HFFc6 (cell line): Measurements from ENCODE around the gene CDK11B. TPM values are rescaled to one million over a fixed set of nuclear protein-coding genes. Genes with fewer than 3 reads are reported as not detected.
"Not testable (repeated sequence)": the region's sequence is repeated elsewhere in the genome, so short reads cannot be mapped to it uniquely, and the experiment has no call there.

Experiments
- DNase-seq: peaks from one replicate; pipeline ENCODE4 v3.0.0-alpha.2; 2018
- H3K27ac Mint-ChIP-seq: 2 replicates; pipeline ENCODE4 v1.8.0; 2020; ENCODE audit warnings: mild to moderate bottlenecking, mixed read lengths
- H3K27me3 Mint-ChIP-seq: 2 replicates; pipeline ENCODE4 v1.8.0; 2021; ENCODE audit warnings: mild to moderate bottlenecking, moderate library complexity, mixed read lengths; ENCODE audit not compliant: insufficient read depth
- H3K36me3 Mint-ChIP-seq: 2 replicates; pipeline ENCODE4 v1.8.0; 2021; ENCODE audit warnings: low read depth, mixed read lengths
- H3K4me1 Mint-ChIP-seq: 2 replicates; pipeline ENCODE4 v1.8.0; 2020; ENCODE audit warnings: low read depth, mixed read lengths
- H3K4me3 Mint-ChIP-seq: 2 replicates; pipeline ENCODE4 v1.8.0; 2020; ENCODE audit warnings: mild to moderate bottlenecking, moderate library complexity, mixed read lengths
- H3K9me3 Mint-ChIP-seq: 2 replicates; pipeline ENCODE4 v1.8.0; 2020; ENCODE audit warnings: mild to moderate bottlenecking, mixed read lengths
- total RNA-seq, 6 experiments: library from RNA; stranded (reverse); fragmentation: NEBNext Ultra II Directional; extraction: Animal tissue kit (Norgen Biotek cat#: 25700); gene quantifications; 2 replicates in 1 of 6; 3 replicates in 5 of 6; pipeline ENCODE4 v1.2.3, GENCODE V29; 2021
- TF ChIP-seq, protein P1 (sequence below): fragments of 200-600 bp; sonication (generic); IDR thresholded peaks from 2 replicates; pipeline ENCODE4 v1.5.0; 2021; ENCODE audit warnings: antibody characterized with exemption, mild to moderate bottlenecking

Gene CDK11B
- total RNA-seq, 6 experiments from 2014 or later: 21.6 to 27.5 (median 24.8) TPM

DNA sequence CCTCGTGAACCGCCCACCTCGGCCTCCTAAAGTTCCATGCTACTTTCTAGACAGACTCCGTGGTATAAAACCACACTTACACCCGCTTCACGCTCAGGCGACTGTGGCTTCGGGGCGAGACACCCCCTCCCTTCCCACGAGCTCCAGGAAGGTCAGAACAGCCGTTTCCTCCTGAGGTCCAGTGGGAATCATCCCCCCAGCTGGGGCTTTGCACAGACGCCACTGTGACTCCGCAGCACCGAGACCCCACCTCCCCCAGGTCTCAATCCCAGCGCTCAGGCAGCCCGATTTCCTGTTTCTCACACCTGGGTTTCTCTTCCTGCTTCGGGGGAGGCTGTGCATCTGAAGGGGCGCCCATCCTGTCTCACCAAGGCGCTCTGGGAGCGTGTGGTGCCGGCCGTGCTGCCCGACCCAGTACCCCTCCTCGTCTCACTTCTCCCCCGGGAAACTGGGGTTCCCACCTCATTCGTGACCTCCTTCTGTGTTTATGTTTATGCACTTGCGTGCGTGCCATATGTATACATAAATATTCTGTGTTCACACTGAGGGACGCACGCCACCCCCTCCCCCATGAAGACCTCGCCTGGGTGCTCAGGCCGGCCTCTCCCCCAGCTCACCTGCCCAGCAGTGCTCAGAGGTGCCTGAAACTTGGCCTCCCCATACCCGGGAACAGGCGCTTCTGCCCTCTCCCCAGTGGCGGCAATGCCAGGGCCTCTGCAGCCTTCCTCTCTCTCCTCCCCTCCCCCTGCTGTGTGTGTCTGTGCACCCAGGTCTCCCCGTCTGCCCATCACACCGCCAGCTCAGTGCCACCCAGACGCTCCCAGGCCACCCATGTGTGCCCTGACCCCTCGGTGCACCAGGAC is 19.1 kb upstream of the CDK11B start:
- H3K4me1 Mint-ChIP-seq: no peaks in the 10 kb centered on the region
- no peak for DNase-seq
- TF ChIP-seq, protein P1, sequence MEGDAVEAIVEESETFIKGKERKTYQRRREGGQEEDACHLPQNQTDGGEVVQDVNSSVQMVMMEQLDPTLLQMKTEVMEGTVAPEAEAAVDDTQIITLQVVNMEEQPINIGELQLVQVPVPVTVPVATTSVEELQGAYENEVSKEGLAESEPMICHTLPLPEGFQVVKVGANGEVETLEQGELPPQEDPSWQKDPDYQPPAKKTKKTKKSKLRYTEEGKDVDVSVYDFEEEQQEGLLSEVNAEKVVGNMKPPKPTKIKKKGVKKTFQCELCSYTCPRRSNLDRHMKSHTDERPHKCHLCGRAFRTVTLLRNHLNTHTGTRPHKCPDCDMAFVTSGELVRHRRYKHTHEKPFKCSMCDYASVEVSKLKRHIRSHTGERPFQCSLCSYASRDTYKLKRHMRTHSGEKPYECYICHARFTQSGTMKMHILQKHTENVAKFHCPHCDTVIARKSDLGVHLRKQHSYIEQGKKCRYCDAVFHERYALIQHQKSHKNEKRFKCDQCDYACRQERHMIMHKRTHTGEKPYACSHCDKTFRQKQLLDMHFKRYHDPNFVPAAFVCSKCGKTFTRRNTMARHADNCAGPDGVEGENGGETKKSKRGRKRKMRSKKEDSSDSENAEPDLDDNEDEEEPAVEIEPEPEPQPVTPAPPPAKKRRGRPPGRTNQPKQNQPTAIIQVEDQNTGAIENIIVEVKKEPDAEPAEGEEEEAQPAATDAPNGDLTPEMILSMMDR: no peak
- no peaks in the 10 kb centered on the region for H3K27me3 Mint-ChIP-seq
- H3K27ac Mint-ChIP-seq: no peak overlapping the region
- H3K9me3 Mint-ChIP-seq: no peaks in the 10 kb centered on the region
- H3K36me3 Mint-ChIP-seq: no peaks in the 10 kb centered on the region
- no peak overlapping the region; the same call in 1 of the 2 replicates for H3K4me3 Mint-ChIP-seq

- H3K27me3 Mint-ChIP-seq, H3K36me3 Mint-ChIP-seq, H3K9me3 Mint-ChIP-seq, H3K27ac Mint-ChIP-seq, DNase-seq, H3K4me3 Mint-ChIP-seq, H3K4me1 Mint-ChIP-seq: not testable (repeated sequence)
Observed at GRCh38 chr1:1676087-1676486, 17.3 kb upstream of the CDK11B start.

GRCh38 chr1:1675218-1675617 is 16.4 kb upstream of the CDK11B start:
- H3K27ac Mint-ChIP-seq, H3K36me3 Mint-ChIP-seq: not testable (repeated sequence)

DNA sequence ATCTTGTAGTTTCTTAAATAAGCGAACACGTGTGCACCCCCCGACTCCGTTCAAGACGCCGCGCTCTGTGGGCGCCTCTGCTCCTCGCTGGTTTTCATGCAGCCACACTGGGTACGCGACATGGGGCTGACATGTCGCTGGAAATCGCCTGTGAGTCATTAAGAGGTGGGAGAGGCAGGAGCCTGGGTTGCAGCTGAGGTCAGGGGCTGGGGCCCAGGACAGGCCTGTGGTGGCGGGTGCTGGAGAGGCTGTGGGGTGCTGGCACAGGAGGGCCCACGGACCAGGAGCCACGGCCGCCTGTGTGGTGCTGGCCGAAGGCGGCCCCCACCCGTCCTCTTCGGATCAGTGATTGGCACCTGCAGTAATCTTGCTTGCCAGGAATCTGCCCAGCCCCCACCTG is 16.0 kb upstream of the CDK11B start:
- H3K36me3 Mint-ChIP-seq, DNase-seq, H3K27ac Mint-ChIP-seq, H3K4me3 Mint-ChIP-seq, H3K9me3 Mint-ChIP-seq, H3K27me3 Mint-ChIP-seq, H3K4me1 Mint-ChIP-seq: not testable (repeated sequence)

More at GRCh38 chr1:1675218-1675617, 16.4 kb upstream of the CDK11B start:
- DNase-seq, H3K9me3 Mint-ChIP-seq, H3K4me3 Mint-ChIP-seq, H3K4me1 Mint-ChIP-seq, H3K27me3 Mint-ChIP-seq: not testable (repeated sequence)

DNA sequence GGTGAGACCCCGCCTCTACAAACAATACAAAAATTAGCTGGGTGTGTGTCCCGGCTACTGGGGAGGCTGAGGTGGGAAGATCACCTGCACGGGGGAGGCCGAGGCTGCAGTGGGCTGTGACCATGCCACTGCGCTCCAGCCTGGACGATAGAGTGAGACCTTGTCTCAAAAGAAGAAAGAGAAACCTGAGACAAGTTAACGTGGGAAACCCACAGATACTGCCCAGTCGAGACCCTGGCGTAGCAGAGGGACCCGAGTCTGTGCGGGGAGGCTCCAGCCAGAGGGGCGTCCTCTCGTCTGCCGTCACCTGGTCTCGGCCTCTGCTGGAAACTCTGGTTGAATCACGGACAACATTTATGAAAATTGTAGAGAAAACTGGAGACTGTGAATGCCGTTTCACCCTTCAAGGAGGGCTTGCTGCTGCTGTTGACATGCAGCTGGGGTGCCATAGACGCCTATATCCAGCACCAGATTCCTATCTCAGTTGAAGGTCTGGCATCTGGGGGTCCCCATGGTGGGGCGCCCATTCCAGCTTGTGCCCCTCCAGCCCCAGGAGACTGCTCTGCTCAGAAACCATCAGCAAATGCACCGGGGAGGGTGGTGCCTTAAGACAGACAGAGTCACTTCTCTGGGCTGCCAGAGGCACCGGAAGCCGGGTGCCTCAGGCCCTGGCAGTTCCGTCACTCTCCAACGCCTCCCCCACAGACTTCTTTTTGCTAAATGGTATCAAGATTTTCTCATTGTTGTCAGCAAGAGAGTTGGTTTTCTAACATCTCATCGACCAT is 13.6 kb upstream of the CDK11B start:
- no peaks in the 10 kb centered on the region for H3K4me1 Mint-ChIP-seq
- peaks cover 6% of the 10 kb centered on the region for H3K36me3 Mint-ChIP-seq
- DNase-seq: no peak
- H3K9me3 Mint-ChIP-seq: no peaks in the 10 kb centered on the region
- H3K27ac Mint-ChIP-seq: no peak overlapping the region
- H3K27me3 Mint-ChIP-seq: no peaks in the 10 kb centered on the region
- no peak overlapping the region for H3K4me3 Mint-ChIP-seq
- TF ChIP-seq, protein P1: no peak

DNA sequence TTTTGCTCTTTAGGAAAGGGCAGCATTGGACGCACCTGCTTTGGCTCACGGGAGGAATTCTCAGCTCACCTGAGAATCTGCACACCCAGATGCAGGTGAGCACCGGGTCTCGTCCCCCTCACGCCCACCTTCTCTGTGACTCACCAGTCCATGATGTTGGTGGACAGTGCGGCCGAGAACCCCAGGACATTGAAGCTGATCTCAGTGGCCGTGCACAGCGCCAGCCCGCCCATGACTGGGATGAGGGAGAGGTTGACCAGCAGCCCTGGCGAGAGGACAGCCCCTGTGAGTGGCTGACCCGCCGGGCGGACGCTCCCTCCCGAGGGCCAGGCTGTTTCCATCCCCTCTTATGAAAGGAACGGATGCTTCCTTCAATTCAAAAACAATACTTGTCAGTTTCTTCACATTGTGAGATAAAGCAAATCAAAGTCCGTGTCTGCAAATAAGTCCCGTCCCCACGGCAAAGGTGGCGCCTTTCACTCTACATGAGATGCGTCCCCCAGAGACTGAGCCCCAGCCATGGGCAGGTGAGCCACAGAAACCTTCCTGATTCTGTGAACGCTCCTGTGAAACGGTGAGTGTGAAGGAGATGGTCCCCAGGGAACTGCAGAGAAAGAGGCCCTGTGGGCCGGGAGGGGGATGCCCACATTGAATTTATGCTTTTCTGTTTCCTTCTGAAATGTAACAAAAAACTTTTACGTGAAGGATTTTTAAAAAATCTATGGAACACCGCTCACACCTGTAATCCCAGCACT is 12.7 kb upstream of the CDK11B start:
- TF ChIP-seq, protein P1: no peak
- Mint-ChIP-seq H3K36me3 (peaks cover 8% of the 10 kb centered on the region), H3K4me3 (no peak overlapping the region), H3K9me3 (no peaks in the 10 kb centered on the region), H3K27me3 (no peaks in the 10 kb centered on the region), H3K27ac (no peak overlapping the region), H3K4me1 (no peaks in the 10 kb centered on the region)
- no peak for DNase-seq
